Pons (tissue), 1 donor: ENCODE measurements around the gene ZNF121.
"Not testable (repeated sequence)": the region's sequence is repeated elsewhere in the genome, so short reads cannot be mapped to it uniquely, and the experiment has no call there.

Experiments
- DNase-seq: peaks from one replicate; pipeline ENCODE4 v3.0.0-alpha.2; 2016; ENCODE audit warnings: low spot score

ZNF121 gene

DNA sequence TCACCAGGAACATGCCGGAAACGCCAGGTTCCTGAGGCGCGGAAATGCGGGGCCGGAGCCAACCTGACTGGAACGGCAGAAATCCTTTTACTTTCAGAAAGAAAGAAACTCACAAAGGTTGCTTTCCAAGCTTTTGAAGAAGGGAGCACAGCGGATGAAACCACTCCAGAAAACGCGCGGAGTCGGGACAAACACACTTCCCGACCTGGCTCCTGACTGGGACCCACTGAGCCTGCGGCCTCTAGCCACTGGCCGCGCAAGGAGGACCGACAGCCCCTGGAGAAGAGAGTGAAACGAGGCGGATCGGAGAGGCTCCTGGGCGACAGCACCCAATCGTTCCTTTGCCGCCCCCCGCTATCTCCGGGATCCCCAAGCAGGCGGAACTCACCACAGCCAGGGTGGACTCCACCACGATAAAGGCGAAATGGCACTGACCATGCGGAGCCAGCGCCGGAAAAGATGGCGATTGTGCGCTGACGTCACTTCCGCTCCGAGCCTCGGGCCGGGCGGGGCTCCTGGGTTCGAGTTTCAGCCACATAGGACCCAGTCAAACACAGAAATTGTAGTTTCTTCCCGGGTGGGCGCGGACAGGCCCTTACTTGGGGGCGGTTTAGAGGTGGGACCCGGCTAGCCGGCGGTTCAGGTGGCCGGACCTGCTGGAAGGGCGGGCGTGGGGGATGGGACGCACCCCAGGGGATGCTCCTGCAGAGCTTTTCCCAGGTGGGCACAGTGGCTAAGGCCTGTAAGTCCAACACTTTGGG, at the start of gene ZNF121:
Gene ZNF121 (minus strand): TSS at position 432 of the 761 bp plus-strand sequence. CDS start 16,407 bp downstream, outside the sequence.
- DNase-seq, result peak; percentile 75

DNA sequence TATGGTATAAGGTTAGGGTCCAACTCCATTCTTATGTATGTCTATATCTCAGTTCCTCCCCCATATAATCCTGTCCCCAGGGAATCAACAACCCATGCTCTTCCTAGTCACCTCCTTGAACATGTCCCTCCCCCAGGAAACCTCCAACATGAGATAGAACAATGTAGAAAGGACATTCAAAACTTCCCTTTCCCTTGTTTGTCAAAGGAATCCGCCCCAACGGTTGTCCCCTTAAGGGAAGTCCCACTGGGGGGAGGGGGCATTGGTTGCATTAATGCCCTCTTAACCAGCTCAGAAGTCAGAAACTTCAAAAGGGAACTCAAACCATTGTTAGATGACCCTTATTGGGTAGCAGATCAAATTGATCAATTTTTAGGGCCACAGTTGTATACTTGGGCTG, 43.6 kb upstream of the ZNF121 start:
- DNase-seq, result no peak

DNA sequence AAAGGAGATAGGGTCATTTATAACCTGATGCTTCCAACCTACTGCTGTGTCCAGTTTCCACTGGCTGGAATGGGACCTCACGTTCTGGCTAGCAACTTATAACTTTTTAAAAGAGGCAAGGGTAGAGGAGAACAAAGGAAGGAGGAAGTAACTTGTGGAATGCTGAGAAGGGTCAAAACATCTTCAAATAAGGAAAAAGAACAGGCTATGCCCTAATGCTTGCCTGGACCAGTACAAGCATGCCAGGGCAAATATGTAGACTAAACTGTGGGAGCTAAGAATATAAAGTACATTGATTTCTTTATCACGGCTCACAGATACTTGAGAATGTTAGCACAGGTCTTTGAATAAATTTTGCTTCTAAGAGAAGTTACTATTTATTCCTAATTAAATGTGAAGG, 38.2 kb upstream of the ZNF121 start:
- DNase-seq, result no peak

DNA sequence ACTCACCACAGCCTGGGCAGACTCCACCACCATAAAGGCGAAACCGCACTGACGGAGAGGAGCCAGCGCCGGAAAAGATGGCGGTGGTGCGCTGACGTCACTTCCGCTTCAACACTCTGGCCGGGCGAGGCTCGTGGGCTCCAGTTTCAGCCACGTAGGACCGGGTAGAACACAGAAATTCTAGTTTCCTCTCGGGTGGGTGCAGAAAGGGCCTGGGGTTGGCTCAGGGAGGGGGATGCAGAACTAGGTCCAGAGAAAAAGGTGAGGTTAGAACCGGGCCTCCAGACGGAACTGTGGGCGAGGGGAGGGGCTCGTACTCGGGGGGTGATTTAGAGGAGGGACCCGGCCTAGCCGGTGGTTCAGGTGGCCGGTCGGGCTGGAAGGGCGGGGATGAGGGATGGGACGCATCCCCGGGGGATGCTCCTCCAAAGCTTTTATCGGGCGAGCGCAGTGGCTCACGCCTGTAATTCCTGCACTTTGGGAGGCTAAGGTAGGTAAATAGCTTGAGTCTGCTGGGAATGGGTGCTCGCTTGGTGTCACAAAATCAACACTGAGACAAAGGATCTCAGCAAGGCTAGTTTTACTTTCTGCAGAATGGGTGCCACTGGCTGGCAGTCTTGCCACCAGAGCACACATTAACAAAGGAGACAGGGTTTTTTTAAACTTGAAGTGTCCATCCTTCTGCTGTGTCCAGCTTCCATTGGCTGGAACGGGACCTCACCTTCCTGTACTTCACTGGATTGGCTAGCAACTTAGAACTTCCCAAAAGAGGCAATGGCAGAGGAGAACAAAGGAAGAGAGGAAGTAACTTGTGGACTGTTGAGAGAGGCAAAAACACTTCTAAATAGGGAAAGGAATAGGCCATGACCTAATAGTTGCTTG, 37.1 kb upstream of the ZNF121 start, which contains the start of gene ZNF561:
Gene ZNF561 (minus strand): TSS at position 77 of the 882 bp plus-strand sequence. CDS start 1,776 bp downstream, outside the sequence.
- DNase-seq, result peak; percentile 81

DNA sequence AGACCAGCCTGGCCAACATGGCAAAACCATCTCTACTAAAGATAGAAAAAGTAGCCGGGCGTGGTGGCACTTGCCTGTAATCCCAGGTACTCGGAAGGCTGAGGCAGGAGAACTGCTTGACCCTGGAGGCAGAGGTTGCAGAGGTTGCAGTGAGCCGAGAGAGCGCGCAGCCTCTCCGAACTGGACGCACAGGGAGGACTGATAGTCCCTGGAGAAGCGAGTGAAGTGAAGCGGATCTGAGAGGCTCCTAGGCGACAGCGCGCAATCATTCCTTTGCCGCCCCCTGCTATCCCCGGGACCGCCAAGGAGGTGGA, 36.5 kb upstream of the ZNF121 start:
- DNase-seq, result peak; percentile 8

DNA sequence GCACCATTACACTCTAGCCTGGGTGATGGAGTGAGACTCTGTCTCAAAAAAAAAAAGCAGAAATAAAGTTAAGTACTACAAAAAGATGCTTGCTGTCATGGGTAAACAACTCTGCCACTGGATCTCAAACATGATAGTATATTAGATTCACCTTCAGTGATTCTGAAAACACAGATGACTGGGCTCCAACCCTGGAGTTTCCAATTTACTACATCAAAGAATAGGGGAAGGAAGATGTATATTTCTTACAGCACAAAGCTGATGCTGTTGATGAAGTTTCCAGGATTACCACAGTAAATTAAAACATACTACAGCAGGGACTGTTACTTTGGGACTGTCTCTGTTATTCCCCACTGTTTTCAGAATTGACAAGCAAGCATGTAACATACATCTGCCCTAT, 31.5 kb upstream of the ZNF121 start:
- no peak for DNase-seq

DNA sequence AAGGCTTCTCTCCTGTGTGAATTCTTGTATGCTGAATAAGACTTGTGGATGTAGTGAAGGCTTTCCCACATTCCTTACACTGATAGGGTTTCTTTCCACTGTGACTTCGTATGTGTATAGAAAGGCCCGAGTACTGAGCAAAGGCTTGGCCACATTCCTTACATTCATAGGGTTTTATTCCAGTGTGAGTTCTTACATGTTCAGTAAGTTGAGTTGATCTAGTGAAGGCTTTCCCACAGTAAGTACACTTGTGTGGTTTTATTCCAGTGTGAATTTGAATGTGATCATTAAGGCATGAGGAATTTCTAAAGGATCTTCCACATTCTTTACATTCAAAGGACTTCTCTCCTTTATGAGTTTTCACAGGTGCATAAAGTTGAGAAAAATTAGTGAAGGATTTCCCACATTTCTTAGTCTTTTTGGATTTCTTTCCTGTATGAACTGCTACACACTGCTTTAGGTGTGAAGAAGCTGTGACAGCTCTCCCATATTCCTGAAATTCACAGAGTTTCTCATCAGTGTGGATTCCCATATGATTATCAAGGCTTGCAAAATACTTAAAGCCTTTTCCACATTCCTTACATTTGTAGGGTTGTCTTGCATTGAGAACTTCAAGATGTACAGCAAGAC, 26.3 kb upstream of the ZNF121 start:
- DNase-seq, result no peak

DNA sequence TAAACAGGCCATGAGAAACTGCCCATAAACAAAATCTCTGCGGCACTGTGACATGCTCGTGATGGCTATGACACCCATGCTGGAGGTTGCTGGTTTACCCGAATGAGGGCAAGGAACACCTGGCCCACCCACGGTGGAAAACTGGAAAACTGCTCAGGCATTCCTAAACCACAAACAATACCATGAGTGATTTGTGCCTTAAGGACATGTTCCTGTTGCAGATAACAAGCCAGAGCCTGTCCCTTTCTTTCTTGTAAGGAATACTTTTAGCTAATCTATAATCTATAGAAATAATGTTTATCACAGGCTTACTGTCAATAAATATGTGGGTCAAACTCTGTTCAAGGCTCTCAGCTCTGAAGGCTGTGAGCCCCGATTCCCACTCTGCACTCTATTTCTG, 24.6 kb upstream of the ZNF121 start:
- no peak for DNase-seq

DNA sequence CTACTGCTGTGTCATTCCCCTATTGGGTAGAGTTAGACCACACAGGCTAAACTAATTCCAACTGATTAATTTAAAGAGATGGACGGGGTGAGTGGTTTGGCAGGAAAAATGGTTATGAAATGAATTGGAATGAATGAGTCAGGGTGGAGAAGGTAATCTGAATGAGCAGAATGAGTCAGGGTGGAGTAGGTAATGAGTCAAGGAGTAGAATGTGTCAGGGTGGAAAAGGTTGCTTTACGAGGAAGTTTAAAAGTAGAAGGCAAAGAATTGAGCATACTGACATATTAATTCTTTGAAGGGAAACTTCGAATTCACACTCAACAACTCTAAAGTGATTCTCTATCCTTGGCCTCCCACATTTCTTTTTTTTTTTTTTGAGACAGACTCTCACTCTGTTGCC, 12.7 kb upstream of the ZNF121 start:
- DNase-seq, result no peak

DNA sequence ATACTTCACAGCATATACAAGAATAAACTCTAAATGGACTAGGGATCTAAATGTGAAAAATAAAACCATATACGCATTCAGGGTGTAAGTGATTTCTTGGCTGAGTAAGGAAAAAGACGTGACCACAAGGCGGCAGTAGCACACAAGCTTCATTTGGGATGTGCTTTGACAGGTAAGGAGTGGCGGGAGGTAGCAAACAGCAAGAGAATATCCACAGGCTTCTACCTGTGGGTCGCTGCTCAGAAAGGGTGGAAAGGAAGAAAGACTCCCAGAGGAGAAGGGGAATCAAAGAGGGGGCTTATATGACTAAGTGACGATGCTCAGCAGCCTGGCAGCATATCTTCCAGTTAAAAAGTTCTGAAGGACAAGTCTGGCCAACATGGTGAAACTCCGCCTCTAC, 2.5 kb upstream of the ZNF121 start:
- peak; percentile 64 for DNase-seq

DNA sequence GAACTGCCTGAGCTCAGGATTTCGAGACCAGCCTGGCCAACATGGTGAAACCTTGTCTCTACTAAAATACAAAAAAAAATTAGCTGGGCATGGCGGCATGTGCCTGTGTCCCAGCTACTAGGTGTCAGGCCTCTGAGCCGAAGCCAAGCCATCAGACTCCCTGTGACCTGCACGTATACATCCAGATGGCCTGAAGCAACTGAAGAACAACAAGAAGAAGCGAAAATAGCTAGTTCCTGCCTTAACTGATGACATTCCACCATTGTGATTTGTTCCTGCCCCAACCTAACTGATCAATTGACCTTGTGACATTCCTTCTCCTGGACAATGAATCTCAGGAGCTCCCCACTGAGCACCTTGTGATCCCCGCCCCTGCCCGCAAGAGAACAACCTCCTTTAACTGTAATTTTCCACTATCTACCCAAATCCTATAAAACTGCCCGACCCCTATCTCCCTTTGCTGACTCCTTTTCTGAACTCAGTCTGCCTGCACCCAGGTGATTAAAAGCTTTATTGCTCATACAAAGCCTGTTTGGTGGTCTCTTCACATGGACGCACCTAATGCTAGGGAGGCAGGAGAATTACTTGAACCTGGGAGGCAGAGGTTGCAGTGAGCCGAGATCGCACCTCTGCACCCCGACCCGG, 2.1 kb downstream of the ZNF121 start:
- not testable (repeated sequence) for DNase-seq

DNA sequence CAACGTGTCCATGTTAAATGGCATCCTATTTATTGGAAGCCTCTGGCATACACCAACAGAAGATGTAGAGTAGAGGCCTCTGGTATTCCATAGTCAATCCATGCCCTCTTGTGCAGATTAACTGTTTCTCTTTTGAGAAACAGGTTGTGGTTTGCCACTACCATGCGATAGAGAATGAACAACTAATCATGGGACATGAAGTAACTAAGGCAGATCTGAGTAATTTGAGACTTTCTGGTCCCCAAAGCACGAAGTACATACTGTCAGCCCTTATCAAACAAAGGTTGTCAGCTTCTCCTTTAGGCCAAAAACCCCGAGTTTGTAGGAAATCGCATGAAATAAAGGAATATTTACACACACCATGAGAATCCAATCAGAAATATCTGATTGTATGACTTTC, 3.6 kb downstream of the ZNF121 start:
- no peak for DNase-seq

DNA sequence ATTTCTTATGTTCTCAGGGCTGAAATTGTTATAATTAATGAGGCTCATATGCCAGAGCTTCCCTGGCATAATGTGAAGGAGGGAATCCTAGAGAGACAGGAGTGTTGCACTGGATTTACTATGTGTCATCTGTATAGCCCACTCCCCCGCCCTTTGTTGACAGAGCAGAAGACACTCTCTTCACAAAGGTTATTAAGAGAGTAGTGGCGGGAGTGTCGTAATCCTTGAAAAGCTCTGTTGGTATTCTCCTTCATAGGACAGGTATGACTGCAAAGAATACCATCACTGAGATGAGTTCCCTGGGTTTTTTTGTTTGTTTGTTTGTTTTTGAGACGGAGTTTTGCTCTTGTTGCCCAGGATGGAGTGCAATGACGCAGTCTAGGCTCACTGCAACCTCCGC, 14.0 kb downstream of the ZNF121 start:
- DNase-seq, result no peak

DNA sequence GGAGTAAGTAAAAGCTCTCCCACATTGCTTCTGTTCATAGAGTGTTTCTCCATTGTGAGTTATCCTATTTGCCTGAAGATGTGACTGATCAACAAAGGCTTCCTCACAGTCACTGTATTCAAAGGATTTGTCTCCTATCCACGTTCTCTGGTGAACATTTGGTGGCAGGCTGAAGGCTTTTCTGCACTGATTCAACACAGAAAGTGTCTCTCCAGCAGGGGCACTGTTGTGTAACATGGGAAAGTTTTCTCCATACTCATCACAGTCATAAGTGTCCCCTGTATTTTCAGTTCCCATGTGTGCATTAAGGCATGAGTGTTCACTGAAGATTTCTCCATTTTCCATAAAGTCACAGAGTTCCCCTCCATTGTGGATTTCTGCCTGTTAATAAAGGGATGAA, 17.6 kb downstream of the ZNF121 start:
- DNase-seq, result no peak

DNA sequence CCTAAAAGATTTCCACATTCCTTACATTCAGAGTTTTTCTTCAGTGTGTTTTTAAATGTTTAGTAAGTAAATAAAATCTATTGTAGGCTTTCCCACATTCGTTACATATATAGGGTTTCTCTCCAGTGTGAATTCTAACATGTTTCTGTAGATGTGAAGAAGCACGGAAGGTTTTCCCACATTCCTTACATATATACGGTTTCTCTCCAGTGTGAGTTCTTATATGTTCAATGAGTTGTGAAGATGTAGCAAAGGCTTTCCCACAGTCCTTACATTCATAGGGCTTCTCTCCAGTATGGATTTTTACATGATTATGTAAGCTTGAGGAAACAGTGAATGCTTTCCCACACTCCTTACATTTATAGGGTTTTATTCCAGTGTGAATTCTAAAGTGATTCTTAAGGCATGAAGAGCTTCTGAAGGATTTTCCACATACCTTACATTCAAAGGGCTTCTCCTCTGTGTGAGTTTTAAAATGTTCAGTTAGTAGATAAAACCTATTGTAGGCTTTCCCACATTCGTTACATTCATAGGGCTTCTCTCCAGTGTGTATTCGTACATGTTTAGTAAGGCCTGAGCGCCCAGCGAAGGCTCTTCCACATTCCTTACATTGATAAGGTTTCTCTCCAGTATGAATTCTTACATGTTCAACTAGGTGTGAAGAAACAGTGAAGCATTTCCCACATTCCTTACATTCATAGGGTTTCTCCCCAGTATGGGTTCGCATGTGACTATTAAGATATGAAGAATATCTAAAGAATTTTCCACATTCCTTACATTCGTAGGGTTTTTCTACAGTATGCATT, 18.2 kb downstream of the ZNF121 start:
- no peak for DNase-seq

DNA sequence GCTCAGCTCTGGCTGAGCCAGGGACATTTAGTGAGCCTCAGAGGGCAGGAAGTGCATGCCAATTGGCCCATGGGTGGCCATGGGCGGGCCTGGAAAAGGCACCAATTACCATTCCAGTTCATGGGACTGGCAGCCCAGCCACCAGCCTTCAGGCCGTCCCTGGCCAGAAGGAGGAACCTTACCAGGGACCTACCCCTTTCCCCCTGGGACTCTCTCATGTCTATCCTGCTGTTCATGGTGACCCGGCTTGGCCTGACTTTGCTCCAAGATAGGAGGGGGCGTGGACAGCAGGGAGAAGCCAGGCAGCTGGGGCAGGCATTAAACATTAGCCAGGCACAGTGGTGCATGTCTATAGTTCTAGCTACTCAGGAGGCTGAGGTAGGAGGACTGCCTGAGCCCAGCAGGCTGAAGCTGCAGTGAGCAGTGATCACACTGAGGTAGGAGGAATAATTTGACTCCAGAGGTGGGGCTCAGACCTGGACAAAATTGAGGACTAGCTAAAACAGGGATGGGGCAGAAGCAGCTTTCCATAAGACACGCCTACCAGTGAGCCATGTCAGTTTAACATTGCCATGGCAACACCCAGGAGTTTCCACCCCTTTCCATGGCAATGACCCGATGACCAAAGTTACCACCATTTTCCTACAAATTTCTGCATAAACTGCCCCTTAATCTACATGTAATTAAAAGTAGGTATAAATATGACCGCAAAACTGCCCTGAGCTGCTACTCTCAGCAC, 31.6 kb downstream of the ZNF121 start:
- no peak for DNase-seq

DNA sequence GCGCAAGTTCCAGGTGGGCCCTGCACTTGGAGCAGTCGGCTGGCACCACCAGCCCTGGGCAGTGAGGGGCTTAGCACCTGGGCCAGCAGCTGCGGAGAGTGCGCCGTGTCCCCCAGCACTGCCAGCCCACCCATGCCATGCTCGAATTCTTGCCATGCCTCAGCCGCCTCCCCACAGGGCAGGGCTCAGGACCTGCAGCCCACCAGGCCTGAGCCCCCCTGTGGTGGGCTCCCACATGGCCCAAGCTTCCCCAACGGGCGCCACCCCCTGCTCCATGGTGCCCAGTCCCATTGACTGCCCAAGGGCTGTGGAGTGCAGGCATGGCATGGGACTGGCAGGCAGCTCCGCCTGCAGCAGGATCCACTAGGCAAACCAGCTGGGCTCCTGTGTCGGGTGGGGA, 36.4 kb downstream of the ZNF121 start:
- DNase-seq, result no peak

DNA sequence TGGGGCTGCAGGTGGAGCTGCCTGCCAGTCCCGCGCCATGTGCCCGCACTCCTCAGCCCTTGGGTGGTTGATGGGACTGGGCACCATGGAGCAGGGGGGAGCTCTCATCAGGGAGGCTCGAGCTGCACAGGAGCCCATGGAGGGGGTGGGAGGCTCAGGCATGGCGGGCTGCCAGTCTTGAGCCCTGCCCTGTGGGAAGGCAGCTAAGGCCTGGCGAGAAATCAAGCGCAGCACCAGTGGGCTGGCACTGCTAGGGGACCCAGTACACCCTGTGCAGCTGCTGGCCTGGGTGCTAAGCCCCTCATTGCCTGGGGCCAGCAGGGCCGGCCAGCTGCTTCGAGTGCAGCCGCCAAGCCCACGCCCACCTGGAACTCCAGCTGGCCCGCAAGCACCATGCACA, 43.0 kb downstream of the ZNF121 start:
- not testable (repeated sequence) for DNase-seq

DNA sequence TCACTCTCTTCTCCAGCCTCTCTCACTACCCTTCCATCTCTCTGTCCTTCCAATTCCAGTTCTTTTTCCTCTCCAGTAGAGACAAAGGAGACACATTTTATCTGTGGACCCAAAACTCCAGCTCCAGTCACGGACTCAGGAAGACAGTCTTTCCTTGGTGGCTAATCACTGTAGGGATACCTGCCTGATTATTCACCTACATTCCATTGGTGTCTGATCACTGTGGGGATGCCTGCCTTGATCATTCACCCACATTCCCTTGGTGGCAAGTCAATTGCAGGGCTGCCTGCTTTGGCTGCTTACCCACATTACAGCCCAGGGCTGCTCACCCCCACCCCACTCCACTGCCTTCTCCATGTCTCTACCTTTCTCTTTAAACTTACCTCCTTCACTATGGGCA, 44.4 kb downstream of the ZNF121 start:
- DNase-seq, result not testable (repeated sequence)

DNA sequence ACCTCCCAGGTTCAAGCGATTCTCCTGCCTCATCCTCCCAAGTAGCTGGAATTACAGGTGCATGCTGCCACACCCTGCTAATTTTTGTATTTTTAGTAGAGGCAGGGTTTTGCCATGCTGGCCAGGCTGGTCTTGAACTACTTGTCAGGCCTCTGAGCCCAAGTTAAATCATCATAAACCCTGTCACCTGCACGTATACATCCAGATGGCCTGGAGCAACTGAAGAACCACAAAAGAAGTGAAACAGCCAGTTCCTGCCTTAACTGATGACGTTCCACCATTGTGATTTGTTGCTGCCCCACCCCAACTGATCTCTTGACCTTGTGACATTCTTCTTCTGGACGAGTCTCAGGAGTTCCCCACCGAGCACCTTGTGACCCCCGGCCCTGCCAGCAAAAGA, 45.1 kb downstream of the ZNF121 start:
- not testable (repeated sequence) for DNase-seq
